ENCODE measurements around the gene MUC21. TPM values are rescaled to one million over a fixed set of nuclear protein-coding genes. Genes with fewer than 3 reads are reported as not detected.

The MUC21 gene
- total and polyA plus RNA-seq, 2 donors (not counting 3 experiments of a cell fraction or from before 2014, with no cell fraction given): not detected

DNA sequence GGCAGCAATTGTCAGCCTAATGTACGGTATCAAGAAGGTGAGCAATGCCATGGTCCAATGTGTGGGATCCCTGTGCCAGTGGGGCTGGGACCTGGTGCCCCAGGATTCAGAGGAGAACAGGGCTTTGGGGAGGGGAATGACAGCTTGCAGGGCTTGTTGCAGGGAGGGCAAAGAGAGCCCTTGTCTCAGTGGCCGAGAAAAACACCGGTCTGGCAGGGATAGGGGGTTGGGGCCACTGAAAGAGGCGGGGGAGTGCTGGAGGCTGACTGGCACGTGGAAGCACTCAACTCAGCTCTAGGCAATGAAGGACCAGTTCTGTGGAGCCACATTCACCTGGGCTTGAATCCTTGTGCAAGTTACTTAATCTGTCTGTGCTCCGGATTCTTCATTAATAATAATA, 46.3 kb upstream of the MUC21 start:
- Histone ChIP-seq H3K4me1 (ENCODE audit: control insufficient read depth, extremely low read depth, insufficient read depth, low read length) (no peaks in the 10 kb centered on the region), H3K4me3 (replicated peaks in 1 of 3; ENCODE audit: insufficient read depth in 1 of 3, low read depth in 1 of 3, low read length in 3 of 3) (no peak overlapping the region), H2AFZ (ENCODE audit: low read depth, low read length) (no peak overlapping the region), H3K9me3 (replicated peaks; ENCODE audit: control insufficient read depth, insufficient read depth, low read length) (no peaks in the 10 kb centered on the region), H3K79me2 (ENCODE audit: control insufficient read depth, insufficient read depth, low read length) (no peaks in the 10 kb centered on the region), H3K27me3 (ENCODE audit: control insufficient read depth in 2 of 2, insufficient read depth in 2 of 2, low read length in 2 of 2) (peaks cover 0 to 7% of the 10 kb centered on the region in 2 experiments), H3K36me3 (ENCODE audit: control insufficient read depth in 2 of 2, extremely low read depth in 1 of 2, insufficient read depth in 2 of 2, low read length in 2 of 2) (no peaks in the 10 kb centered on the region), H3K27ac (ENCODE audit: insufficient read depth, low read depth, low read length) (no peak overlapping the region), H3K4me2 (ENCODE audit: insufficient read depth, low read length) (no peak overlapping the region), H4K20me1 (replicated peaks; ENCODE audit: control insufficient read depth, extremely low read depth, insufficient read depth, low read length) (no peaks in the 10 kb centered on the region), H3K9ac (replicated peaks; ENCODE audit: extremely low read depth, insufficient read depth, low read length) (no peak overlapping the region), H3K9me1 (replicated peaks; ENCODE audit: control insufficient read depth, extremely low read depth, insufficient read depth, low read length) (no peaks in the 10 kb centered on the region)
- no TSS peak for BruUV-seq (replicated peaks)
- dilution Hi-C loops (cut with MboI; ENCODE audit: extremely low pct_ligation_motif_present, low sequenced_read_pairs) (no loop called here), intact Hi-C loops (cut with micrococcal nuclease) (no loop called here)
- TF ChIP-seq EZH2 (IDR thresholded peaks at IDR 0.05; ENCODE audit: borderline replicate concordance, low read depth, low read length, severe bottlenecking): no peak
- no peak for TF ChIP-seq JUN (IDR thresholded peaks at IDR 0.05; ENCODE audit: borderline replicate concordance, insufficient read depth, insufficient read length, low read depth)
- no peak for TF ChIP-seq POLR2AphosphoS5 (IDR thresholded peaks at IDR 0.05; ENCODE audit: insufficient read depth, low read depth, low read length)
- no peak for TF ChIP-seq POLR2A (IDR thresholded peaks at IDR 0.05; ENCODE audit: low read depth, low read length)
- TF ChIP-seq, protein P1, sequence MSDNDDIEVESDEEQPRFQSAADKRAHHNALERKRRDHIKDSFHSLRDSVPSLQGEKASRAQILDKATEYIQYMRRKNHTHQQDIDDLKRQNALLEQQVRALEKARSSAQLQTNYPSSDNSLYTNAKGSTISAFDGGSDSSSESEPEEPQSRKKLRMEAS (IDR thresholded peaks at IDR 0.05; ENCODE audit: insufficient read depth, insufficient read length): no peak
- TF ChIP-seq MYC (IDR thresholded peaks at IDR 0.05; ENCODE audit: low read depth, low read length): no peak
- TF ChIP-seq GATA2 (IDR thresholded peaks at IDR 0.05; ENCODE audit: insufficient read depth, insufficient read length, low read depth, low read length): no peak
- TF ChIP-seq FOS (IDR thresholded peaks at IDR 0.05; ENCODE audit: borderline replicate concordance, insufficient read depth, low read length): no peak
- TF ChIP-seq, protein P2, sequence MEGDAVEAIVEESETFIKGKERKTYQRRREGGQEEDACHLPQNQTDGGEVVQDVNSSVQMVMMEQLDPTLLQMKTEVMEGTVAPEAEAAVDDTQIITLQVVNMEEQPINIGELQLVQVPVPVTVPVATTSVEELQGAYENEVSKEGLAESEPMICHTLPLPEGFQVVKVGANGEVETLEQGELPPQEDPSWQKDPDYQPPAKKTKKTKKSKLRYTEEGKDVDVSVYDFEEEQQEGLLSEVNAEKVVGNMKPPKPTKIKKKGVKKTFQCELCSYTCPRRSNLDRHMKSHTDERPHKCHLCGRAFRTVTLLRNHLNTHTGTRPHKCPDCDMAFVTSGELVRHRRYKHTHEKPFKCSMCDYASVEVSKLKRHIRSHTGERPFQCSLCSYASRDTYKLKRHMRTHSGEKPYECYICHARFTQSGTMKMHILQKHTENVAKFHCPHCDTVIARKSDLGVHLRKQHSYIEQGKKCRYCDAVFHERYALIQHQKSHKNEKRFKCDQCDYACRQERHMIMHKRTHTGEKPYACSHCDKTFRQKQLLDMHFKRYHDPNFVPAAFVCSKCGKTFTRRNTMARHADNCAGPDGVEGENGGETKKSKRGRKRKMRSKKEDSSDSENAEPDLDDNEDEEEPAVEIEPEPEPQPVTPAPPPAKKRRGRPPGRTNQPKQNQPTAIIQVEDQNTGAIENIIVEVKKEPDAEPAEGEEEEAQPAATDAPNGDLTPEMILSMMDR (IDR thresholded peaks at IDR 0.05; ENCODE audit: extremely low read depth in 1 of 2, insufficient read depth in 1 of 2, low read depth in 1 of 2, low read length in 2 of 2): no peak
- POLR2A ChIA-PET: no interaction called here
- CTCF ChIA-PET: interaction anchor here (1.5 kb wide), 1 partner anchor 22 kb away, joined by 4 read pairs; no protein-coding TSS in a partner anchor
- DNase-seq (ENCODE audit: low read depth, low spot score) (no peak), FAIRE-seq (no peak)

Measured in endothelial cell of umbilical vein (primary cell).